Ishikawa (cell line): ENCODE measurements around the gene GNAT1.

Source experiments
- CEBPB ChIP-seq: IDR thresholded peaks from 2 replicates; pipeline ENCODE4 v1.6.1; 2012
- CREB1 ChIP-seq: IDR thresholded peaks from 2 replicates; pipeline ENCODE4 v1.6.1; 2012; ENCODE audit warnings: low read depth
- EGR1 ChIP-seq: IDR thresholded peaks from 2 replicates; pipeline ENCODE4 v1.6.1; 2012
- EP300 ChIP-seq: IDR thresholded peaks from 2 replicates; pipeline ENCODE4 v1.6.1; 2012; ENCODE audit warnings: borderline replicate concordance
- FOXM1 ChIP-seq: IDR thresholded peaks from 2 replicates; pipeline ENCODE4 v1.6.1; 2012; ENCODE audit warnings: low read depth, borderline replicate concordance
- MAX ChIP-seq: IDR thresholded peaks from 2 replicates; pipeline ENCODE4 v1.6.1; 2012
- NFIC ChIP-seq: IDR thresholded peaks from 2 replicates; pipeline ENCODE4 v1.6.1; 2012
- RAD21 ChIP-seq: IDR thresholded peaks from 2 replicates; pipeline ENCODE4 v1.6.1; 2012; ENCODE audit warnings: low read depth
- REST ChIP-seq: IDR thresholded peaks from 2 replicates; pipeline ENCODE4 v1.6.1; 2012; ENCODE audit warnings: low read depth, mild to moderate bottlenecking
- TAF1 ChIP-seq: IDR thresholded peaks from 2 replicates; pipeline ENCODE4 v1.6.1; 2012; ENCODE audit warnings: low read depth, mild to moderate bottlenecking
- TCF12 ChIP-seq: IDR thresholded peaks from 2 replicates; pipeline ENCODE4 v1.6.1; 2012; ENCODE audit warnings: low read depth
- TEAD4 ChIP-seq: IDR thresholded peaks from 2 replicates; pipeline ENCODE4 v1.6.1; 2012
- USF1 ChIP-seq: IDR thresholded peaks from 2 replicates; pipeline ENCODE4 v1.6.1; 2012
- YY1 ChIP-seq: IDR thresholded peaks from 2 replicates; pipeline ENCODE4 v1.6.1; 2012; ENCODE audit warnings: low read depth
- ZBTB7A ChIP-seq: IDR thresholded peaks from 2 replicates; pipeline ENCODE4 v1.6.1; 2012; ENCODE audit warnings: low read depth

The GNAT1 gene

GRCh38 chr3:50181985-50182384, 9.4 kb upstream of the GNAT1 start:
- TF ChIP-seq EGR1 (no peak), USF1 (no peak), FOXM1 (no peak), CREB1 (no peak), TCF12 (no peak), NFIC (no peak), REST (no peak), CEBPB (no peak)

GRCh38 chr3:50182533-50183099, 8.8 kb upstream of the GNAT1 start:
- TF ChIP-seq RAD21 = no peak
- no peak for TF ChIP-seq ZBTB7A
- TF ChIP-seq EP300 = no peak
- TF ChIP-seq CEBPB = no peak
- TF ChIP-seq NFIC = no peak
- TF ChIP-seq CREB1 = no peak
- no peak for TF ChIP-seq FOXM1
- no peak for TF ChIP-seq TEAD4
- TF ChIP-seq YY1 = no peak
- TF ChIP-seq USF1 = no peak
- TF ChIP-seq MAX = no peak
- TF ChIP-seq EGR1 = no peak

- TF ChIP-seq TCF12 (no peak), CEBPB (no peak), EP300 (no peak), NFIC (no peak), TAF1 (no peak), REST (no peak), MAX (no peak), USF1 (no peak), YY1 (no peak), TEAD4 (no peak), CREB1 (no peak), EGR1 (no peak), ZBTB7A (no peak), RAD21 (no peak), FOXM1 (no peak)
Observed at GRCh38 chr3:50183755-50184154, 7.7 kb upstream of the GNAT1 start.

- TF ChIP-seq NFIC = 0 out of 2 replicates have a peak, but pooled peaks have one; percentile 9
- TF ChIP-seq ZBTB7A = no peak
Observed at GRCh38 chr3:50184242-50184978, 7.0 kb upstream of the GNAT1 start.

- TF ChIP-seq YY1 (no peak), TCF12 (no peak), TEAD4 (no peak), USF1 (no peak), EP300 (no peak), TAF1 (no peak), FOXM1 (no peak), EGR1 (no peak), NFIC (no peak), RAD21 (no peak), ZBTB7A (no peak), CEBPB (no peak), CREB1 (no peak), MAX (no peak), REST (no peak)
Observed at GRCh38 chr3:50185230-50185629, 6.2 kb upstream of the GNAT1 start.
